Measurements from ENCODE around the gene MAML3.

DNA sequence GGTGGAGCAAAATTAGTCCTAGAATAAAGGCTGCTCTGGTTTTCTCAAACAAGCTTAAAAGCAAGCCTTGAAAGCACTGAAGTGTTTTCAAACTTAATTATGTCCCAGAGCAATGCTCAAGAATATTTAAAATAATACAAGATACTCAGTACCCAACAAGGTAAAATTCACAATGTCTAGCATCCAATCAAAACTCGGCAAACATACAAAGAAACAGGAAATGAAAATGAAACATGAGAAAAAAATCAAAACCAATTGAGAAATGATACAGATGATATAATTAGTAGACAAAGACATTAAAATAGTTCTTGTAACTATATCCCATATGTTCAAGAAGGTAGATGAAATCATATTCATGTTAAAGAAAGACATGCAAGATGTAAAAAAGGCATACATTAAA lies 45.0 kb upstream of the MAML3 start:
- TF ChIP-seq, protein P1, sequence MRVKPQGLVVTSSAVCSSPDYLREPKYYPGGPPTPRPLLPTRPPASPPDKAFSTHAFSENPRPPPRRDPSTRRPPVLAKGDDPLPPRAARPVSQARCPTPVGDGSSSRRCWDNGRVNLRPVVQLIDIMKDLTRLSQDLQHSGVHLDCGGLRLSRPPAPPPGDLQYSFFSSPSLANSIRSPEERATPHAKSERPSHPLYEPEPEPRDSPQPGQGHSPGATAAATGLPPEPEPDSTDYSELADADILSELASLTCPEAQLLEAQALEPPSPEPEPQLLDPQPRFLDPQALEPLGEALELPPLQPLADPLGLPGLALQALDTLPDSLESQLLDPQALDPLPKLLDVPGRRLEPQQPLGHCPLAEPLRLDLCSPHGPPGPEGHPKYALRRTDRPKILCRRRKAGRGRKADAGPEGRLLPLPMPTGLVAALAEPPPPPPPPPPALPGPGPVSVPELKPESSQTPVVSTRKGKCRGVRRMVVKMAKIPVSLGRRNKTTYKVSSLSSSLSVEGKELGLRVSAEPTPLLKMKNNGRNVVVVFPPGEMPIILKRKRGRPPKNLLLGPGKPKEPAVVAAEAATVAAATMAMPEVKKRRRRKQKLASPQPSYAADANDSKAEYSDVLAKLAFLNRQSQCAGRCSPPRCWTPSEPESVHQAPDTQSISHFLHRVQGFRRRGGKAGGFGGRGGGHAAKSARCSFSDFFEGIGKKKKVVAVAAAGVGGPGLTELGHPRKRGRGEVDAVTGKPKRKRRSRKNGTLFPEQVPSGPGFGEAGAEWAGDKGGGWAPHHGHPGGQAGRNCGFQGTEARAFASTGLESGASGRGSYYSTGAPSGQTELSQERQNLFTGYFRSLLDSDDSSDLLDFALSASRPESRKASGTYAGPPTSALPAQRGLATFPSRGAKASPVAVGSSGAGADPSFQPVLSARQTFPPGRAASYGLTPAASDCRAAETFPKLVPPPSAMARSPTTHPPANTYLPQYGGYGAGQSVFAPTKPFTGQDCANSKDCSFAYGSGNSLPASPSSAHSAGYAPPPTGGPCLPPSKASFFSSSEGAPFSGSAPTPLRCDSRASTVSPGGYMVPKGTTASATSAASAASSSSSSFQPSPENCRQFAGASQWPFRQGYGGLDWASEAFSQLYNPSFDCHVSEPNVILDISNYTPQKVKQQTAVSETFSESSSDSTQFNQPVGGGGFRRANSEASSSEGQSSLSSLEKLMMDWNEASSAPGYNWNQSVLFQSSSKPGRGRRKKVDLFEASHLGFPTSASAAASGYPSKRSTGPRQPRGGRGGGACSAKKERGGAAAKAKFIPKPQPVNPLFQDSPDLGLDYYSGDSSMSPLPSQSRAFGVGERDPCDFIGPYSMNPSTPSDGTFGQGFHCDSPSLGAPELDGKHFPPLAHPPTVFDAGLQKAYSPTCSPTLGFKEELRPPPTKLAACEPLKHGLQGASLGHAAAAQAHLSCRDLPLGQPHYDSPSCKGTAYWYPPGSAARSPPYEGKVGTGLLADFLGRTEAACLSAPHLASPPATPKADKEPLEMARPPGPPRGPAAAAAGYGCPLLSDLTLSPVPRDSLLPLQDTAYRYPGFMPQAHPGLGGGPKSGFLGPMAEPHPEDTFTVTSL (CRISPR knock-in tag; IDR thresholded peaks at IDR 0.05; ENCODE audit: borderline replicate concordance), result no peak
- TF ChIP-seq EZH2 (conservative IDR thresholded peaks at IDR 0.05; ENCODE audit: low read depth, low read length) (no peak), RFX5 (IDR thresholded peaks at IDR 0.05; ENCODE audit: low read depth, low read length) (no peak), U2AF2 (IDR thresholded peaks at IDR 0.05; ENCODE audit: low read depth, low read length) (no peak), KLF11 (CRISPR knock-in tag; IDR thresholded peaks at IDR 0.05) (no peak), ATF7 (IDR thresholded peaks at IDR 0.05) (no peak), ATF7 (CRISPR knock-in tag; IDR thresholded peaks at IDR 0.05) (no peak), POLR2A (IDR thresholded peaks at IDR 0.05; ENCODE audit: insufficient read depth in 1 of 2, low read depth in 2 of 2, low read length in 2 of 2) (no peak)
- TF ChIP-seq, protein P2, sequence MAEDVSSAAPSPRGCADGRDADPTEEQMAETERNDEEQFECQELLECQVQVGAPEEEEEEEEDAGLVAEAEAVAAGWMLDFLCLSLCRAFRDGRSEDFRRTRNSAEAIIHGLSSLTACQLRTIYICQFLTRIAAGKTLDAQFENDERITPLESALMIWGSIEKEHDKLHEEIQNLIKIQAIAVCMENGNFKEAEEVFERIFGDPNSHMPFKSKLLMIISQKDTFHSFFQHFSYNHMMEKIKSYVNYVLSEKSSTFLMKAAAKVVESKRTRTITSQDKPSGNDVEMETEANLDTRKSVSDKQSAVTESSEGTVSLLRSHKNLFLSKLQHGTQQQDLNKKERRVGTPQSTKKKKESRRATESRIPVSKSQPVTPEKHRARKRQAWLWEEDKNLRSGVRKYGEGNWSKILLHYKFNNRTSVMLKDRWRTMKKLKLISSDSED (CRISPR knock-in tag; IDR thresholded peaks at IDR 0.05), result no peak
- TF ChIP-seq, protein P3, sequence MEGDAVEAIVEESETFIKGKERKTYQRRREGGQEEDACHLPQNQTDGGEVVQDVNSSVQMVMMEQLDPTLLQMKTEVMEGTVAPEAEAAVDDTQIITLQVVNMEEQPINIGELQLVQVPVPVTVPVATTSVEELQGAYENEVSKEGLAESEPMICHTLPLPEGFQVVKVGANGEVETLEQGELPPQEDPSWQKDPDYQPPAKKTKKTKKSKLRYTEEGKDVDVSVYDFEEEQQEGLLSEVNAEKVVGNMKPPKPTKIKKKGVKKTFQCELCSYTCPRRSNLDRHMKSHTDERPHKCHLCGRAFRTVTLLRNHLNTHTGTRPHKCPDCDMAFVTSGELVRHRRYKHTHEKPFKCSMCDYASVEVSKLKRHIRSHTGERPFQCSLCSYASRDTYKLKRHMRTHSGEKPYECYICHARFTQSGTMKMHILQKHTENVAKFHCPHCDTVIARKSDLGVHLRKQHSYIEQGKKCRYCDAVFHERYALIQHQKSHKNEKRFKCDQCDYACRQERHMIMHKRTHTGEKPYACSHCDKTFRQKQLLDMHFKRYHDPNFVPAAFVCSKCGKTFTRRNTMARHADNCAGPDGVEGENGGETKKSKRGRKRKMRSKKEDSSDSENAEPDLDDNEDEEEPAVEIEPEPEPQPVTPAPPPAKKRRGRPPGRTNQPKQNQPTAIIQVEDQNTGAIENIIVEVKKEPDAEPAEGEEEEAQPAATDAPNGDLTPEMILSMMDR (CRISPR knock-in tag; IDR thresholded peaks at IDR 0.05), result no peak

All from HepG2 (cell line).